Fibroblast of lung (primary cell): Measurements from ENCODE around the gene TRMU. TPM values are rescaled to one million over a fixed set of nuclear protein-coding genes. Genes with fewer than 3 reads are reported as not detected.

Experiments
- DNase-seq, 2 donors: peaks; one replicate each; pipeline versions ENCODE4 v3.0.0 to v3.0.0-alpha.2; 2010; ENCODE audit warnings: low read depth in 2 of 2
- H2AFZ ChIP-seq: 2 replicates; pipeline ENCODE4 v1.5.1; 2012; ENCODE audit warnings: low read length, control low read depth, inconsistent platforms
- H3K27ac ChIP-seq: 2 replicates; pipeline ENCODE4 v1.5.1; 2011; ENCODE audit warnings: low read length, control low read depth; ENCODE audit not compliant: insufficient read depth
- H3K27me3 ChIP-seq: 2 replicates; pipeline ENCODE4 v1.5.1; 2011; ENCODE audit warnings: mild to moderate bottlenecking, low read length; ENCODE audit not compliant: control insufficient read depth, insufficient read depth
- H3K36me3 ChIP-seq: 2 replicates; pipeline ENCODE4 v1.5.1; 2011; ENCODE audit warnings: low read length; ENCODE audit not compliant: control insufficient read depth, insufficient read depth
- H3K4me1 ChIP-seq: 2 replicates; pipeline ENCODE4 v1.5.1; 2011; ENCODE audit warnings: low read length; ENCODE audit not compliant: control insufficient read depth, insufficient read depth; ENCODE audit errors: extremely low read depth
- H3K4me2 ChIP-seq: 2 replicates; pipeline ENCODE4 v1.5.1; 2011; ENCODE audit warnings: low read length, control low read depth; ENCODE audit not compliant: insufficient read depth; ENCODE audit errors: extremely low read depth
- H3K4me3 ChIP-seq, 4 experiments: fragments of 200-600 bp in 1 of 4; sonication (generic) in 1 of 4; replicated peaks in 1 of 4; 2 replicates each; pipeline ENCODE4 v1.5.1; 2011 to 2016; ENCODE audit warnings: low read length in 4 of 4, low read depth in 3 of 4, mild to moderate bottlenecking in 3 of 4, control low read depth in 2 of 4, inconsistent platforms in 1 of 4, mixed read lengths in 1 of 4; ENCODE audit not compliant: insufficient read depth in 1 of 4; ENCODE audit errors: control extremely low read depth in 1 of 4
- H3K79me2 ChIP-seq: 2 replicates; pipeline ENCODE4 v1.5.1; 2012; ENCODE audit warnings: mild to moderate bottlenecking, low read length, inconsistent platforms; ENCODE audit not compliant: control insufficient read depth, insufficient read depth
- H3K9ac ChIP-seq: 2 replicates; pipeline ENCODE4 v1.5.1; 2011; ENCODE audit warnings: mild to moderate bottlenecking, low read length, control low read depth; ENCODE audit not compliant: insufficient read depth
- H3K9me3 ChIP-seq: 2 replicates; pipeline ENCODE4 v1.5.1; 2012; ENCODE audit warnings: low read depth, low read length; ENCODE audit not compliant: control insufficient read depth, insufficient read depth
- H4K20me1 ChIP-seq: 2 replicates; pipeline ENCODE4 v1.5.1; 2011; ENCODE audit warnings: low read length; ENCODE audit not compliant: control insufficient read depth, insufficient read depth; ENCODE audit errors: extremely low read depth
- CTCF ChIP-seq, 2 donors: IDR thresholded peaks in 1 of 2; conservative IDR thresholded peaks in 1 of 2; 1 replicate in 1 of 2; 2 replicates in 1 of 2; pipeline ENCODE4 v1.5.1; 2011 to 2012; ENCODE audit warnings: low read length in 2 of 2, control low read depth in 1 of 2, inconsistent platforms in 1 of 2, low read depth in 1 of 2, mild to moderate bottlenecking in 1 of 2
- EZH2 ChIP-seq: IDR thresholded peaks from 2 replicates; pipeline ENCODE4 v1.5.1; 2012; ENCODE audit warnings: low read length, control low read depth, mild to moderate bottlenecking; ENCODE audit errors: missing control alignments
- polyA plus RNA-seq, 2 donors: library from polyadenylated mRNA; depleted of rRNA in 1 of 2; stranded (reverse) in 1 of 2; unstranded in 1 of 2; fragments of >200 nt; gene quantifications; 2 replicates each; pipeline ENCODE4 v1.2.1, GENCODE V29; 2011 to 2012; ENCODE audit warnings: missing spikeins in 1 of 2
- total RNA-seq: library from RNA; depleted of rRNA; stranded (reverse); fragments of >200 nt; gene quantifications from 2 replicates; pipeline ENCODE4 v1.2.1, GENCODE V29; 2014

Gene TRMU
- total and polyA plus RNA-seq, 2 donors (not counting 1 experiment from before 2014, with no cell fraction given): 18.4 to 22.1 TPM

- Histone ChIP-seq H4K20me1 (no peaks in the 10 kb centered on the region), H3K4me1 (no peaks in the 10 kb centered on the region), H3K79me2 (peaks cover 6% of the 10 kb centered on the region), H3K4me3 (no peak overlapping the region), H3K27ac (no peak overlapping the region), H3K9ac (no peak overlapping the region), H2AFZ (no peak overlapping the region), H3K27me3 (no peaks in the 10 kb centered on the region), H3K4me2 (no peak overlapping the region), H3K36me3 (peaks cover 17% of the 10 kb centered on the region), H3K9me3 (no peaks in the 10 kb centered on the region)
- DNase-seq: no peak
- TF ChIP-seq CTCF (conservative IDR thresholded peaks at IDR 0.05 in 1 of 2, IDR thresholded peaks at IDR 0.05 in 1 of 2; ENCODE audit: low read depth in 1 of 2, low read length in 2 of 2) (no peak), EZH2 (no peak)
Observed at GRCh38 chr22:46323162-46323561, 12.4 kb upstream of the TRMU start.

GRCh38 chr22:46326066-46326680 is 9.3 kb upstream of the TRMU start:
- no peak overlapping the region for H2AFZ ChIP-seq
- no peak overlapping the region for H3K4me2 ChIP-seq
- H3K27me3 ChIP-seq: no peaks in the 10 kb centered on the region
- no peak overlapping the region for H3K9ac ChIP-seq
- no peaks in the 10 kb centered on the region for H3K9me3 ChIP-seq
- no peaks in the 10 kb centered on the region for H4K20me1 ChIP-seq
- H3K36me3 ChIP-seq: peaks cover 17% of the 10 kb centered on the region
- H3K79me2 ChIP-seq: no peaks in the 10 kb centered on the region
- DNase-seq: no peak
- no peak overlapping the region for H3K4me3 ChIP-seq
- TF ChIP-seq EZH2: no peak
- TF ChIP-seq CTCF (conservative IDR thresholded peaks at IDR 0.05 in 1 of 2, IDR thresholded peaks at IDR 0.05 in 1 of 2; ENCODE audit: low read depth in 1 of 2, low read length in 2 of 2): no peak
- H3K4me1 ChIP-seq: no peaks in the 10 kb centered on the region
- no peak overlapping the region for H3K27ac ChIP-seq

- Histone ChIP-seq H4K20me1 (no peaks in the 10 kb centered on the region), H3K4me3 (no peak overlapping the region), H3K9me3 (no peaks in the 10 kb centered on the region), H3K36me3 (peaks cover 15% of the 10 kb centered on the region), H3K27me3 (no peaks in the 10 kb centered on the region), H3K27ac (no peak overlapping the region), H3K9ac (no peak overlapping the region), H2AFZ (no peak overlapping the region), H3K4me2 (no peak overlapping the region), H3K4me1 (no peaks in the 10 kb centered on the region), H3K79me2 (no peaks in the 10 kb centered on the region)
- no peak for DNase-seq
- TF ChIP-seq EZH2 (no peak), CTCF (conservative IDR thresholded peaks at IDR 0.05 in 1 of 2, IDR thresholded peaks at IDR 0.05 in 1 of 2; ENCODE audit: low read depth in 1 of 2, low read length in 2 of 2) (no peak)
Observed at GRCh38 chr22:46327691-46328465, 7.6 kb upstream of the TRMU start.
